Mucosa of descending colon (tissue), 3 donors: ENCODE measurements around the gene MYO5B. TPM values are rescaled to one million over a fixed set of nuclear protein-coding genes. Genes with fewer than 3 reads are reported as not detected.

Experiments used
- ATAC-seq: fragments of 200-7000 bp; cut with Tn5 transposase; one replicate; pipeline ENCODE4 v1.9.1; 2020; ENCODE audit warnings: mild to moderate bottlenecking, moderate library complexity
- DNase-seq, 3 donors: peaks; one replicate each; pipeline ENCODE4 v3.0.0-alpha.2; 2020
- H3K36me3 ChIP-seq: fragments of 200-600 bp; one replicate; pipeline ENCODE4 v1.8.0; 2021; ENCODE audit warnings: low read depth, mild to moderate bottlenecking
- H3K4me1 ChIP-seq: fragments of 200-600 bp; one replicate; pipeline ENCODE4 v1.8.0; 2021; ENCODE audit warnings: low read depth, mild to moderate bottlenecking
- H3K4me3 ChIP-seq: fragments of 200-600 bp; one replicate; pipeline ENCODE4 v1.8.0; 2021; ENCODE audit warnings: mild to moderate bottlenecking
- H3K9me3 ChIP-seq: fragments of 200-600 bp; one replicate; pipeline ENCODE4 v1.8.0; 2021; ENCODE audit warnings: mild to moderate bottlenecking
- CTCF ChIP-seq: fragments of 200-600 bp; IDR thresholded peaks from one replicate; pipeline ENCODE4 v1.8.0; 2022; ENCODE audit warnings: antibody characterized with exemption, mild to moderate bottlenecking
- intact Hi-C, 2 donors: fragments of 100-400 bp; cut with DNase I in 1 of 2; cut with micrococcal nuclease in 1 of 2; formaldehyde crosslinking; loops; one replicate each; pipeline versions ENCODE4 v1.11.0 to v1.11.1; 2022; cut with DNase I, micrococcal nuclease
- total RNA-seq, 3 donors: library from RNA; stranded (reverse); fragmentation: NEBNext Ultra II Directional in 2 of 3; extraction: Animal tissue kit (Norgen Biotek cat#: 25700) in 2 of 3; gene quantifications; one replicate each; pipeline versions ENCODE4 v1.2.1 to v1.2.4, GENCODE V29; 2021 to 2023
- donor health status: DM: no; HTN: no; CAD: no; lungs with moderate emphysema.
- donor health status: DM: no; HTN: no; CAD: no.
- donor health status: DM: no; HTN: yes; CAD: no.

MYO5B gene
- total RNA-seq, 3 donors from 2014 or later, result 52.7 to 179 (median 120) TPM

DNA sequence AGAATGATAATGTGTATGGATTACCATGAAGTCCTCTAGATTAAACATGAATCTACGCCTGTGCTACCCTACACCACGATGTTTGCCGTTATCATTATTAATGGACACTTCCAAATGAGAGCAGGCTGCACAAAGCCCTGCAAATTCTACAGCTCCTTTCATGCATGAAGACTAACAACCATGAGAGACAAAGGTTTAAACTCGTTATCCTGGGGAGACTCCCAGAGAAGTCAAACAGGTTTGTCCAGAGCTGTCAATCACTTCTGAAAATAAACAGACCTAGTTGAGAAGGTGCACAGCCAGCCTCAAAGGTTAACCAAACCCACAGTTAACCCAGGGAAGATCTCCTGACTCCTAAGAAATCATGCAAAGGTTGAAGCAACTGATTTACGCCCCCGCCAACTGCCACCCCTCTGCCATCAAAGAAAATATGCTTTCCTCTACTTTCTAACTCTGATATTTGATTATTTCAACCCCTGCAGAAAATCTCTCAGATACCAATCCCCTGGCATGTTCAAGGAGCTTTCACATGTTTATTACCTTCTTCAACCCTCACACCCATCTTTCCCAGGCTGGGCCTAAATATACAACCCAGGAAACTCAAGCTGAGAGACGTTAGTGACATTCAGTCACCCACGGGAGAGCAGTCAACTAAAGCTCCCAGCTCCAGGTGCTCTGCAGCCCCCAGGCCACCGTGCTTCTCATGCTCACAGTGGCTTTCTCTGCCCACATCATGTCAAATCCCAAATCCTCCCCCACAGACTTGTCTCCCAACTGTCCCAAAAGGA lies 35.9 kb downstream of the MYO5B start:
- peaks cover 53% of the 10 kb centered on the region for H3K4me1 ChIP-seq
- no peak overlapping the region for H3K4me3 ChIP-seq
- TF ChIP-seq CTCF, result no peak
- no peaks in the 10 kb centered on the region for H3K36me3 ChIP-seq
- H3K9me3 ChIP-seq, result no peaks in the 10 kb centered on the region
- peak in 2 of 3 donors; percentile 40 to 75 for DNase-seq
- intact Hi-C loops, result no loop called here
- ATAC-seq, result peak; percentile 82

DNA sequence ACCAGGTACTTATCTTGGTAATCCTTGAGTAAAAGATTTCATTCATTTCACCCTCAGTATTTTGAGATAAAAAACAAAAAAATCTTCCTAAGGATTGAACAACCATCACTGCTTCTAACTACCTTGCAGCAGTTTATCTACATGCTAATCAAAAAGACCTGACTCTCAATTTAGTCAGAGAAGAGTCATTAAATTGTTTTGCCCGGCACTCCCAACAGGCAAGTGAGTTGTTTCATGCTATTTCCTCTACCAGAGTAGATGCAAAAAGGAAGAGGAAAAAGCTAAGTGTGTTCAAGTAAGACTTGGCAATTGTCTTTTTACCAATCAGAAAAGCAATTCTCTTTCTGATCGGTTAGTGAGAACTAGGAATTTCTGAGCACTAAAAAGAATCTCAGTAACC lies 39.5 kb downstream of the MYO5B start:
- no peaks in the 10 kb centered on the region for H3K9me3 ChIP-seq
- DNase-seq, result no peak
- peaks cover 38% of the 10 kb centered on the region for H3K4me1 ChIP-seq
- H3K4me3 ChIP-seq, result no peak overlapping the region
- TF ChIP-seq CTCF, result no peak
- peak; percentile 43 for ATAC-seq
- intact Hi-C loops, result no loop called here
- no peaks in the 10 kb centered on the region for H3K36me3 ChIP-seq

DNA sequence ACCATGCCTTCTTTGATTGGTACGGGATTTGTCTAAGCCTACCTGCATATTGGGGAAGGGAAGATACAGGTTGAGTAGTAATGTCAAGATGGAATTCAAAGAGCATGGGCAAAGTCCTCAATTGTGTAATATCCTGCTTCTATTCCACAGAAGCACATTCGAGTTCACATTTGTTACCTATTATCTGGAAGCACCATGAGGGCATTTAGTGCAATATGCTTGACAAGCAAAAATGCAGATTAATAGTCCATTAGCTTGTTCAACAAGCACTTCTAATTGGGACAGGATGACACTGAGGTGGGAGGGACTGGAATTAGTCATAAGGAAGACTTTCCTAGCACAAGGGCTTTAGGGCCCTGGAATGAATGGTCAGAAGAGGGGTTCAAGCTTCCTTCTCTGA lies 40.5 kb downstream of the MYO5B start:
- DNase-seq (no peak), ATAC-seq (peak; percentile 34)
- H3K4me1 ChIP-seq, result peaks cover 28% of the 10 kb centered on the region
- no peak for TF ChIP-seq CTCF
- no peak overlapping the region for H3K4me3 ChIP-seq
- no peaks in the 10 kb centered on the region for H3K36me3 ChIP-seq
- H3K9me3 ChIP-seq, result no peaks in the 10 kb centered on the region
- intact Hi-C loops, result no loop called here

GRCh38 chr18:50152900-50153299 lies 42.0 kb downstream of the MYO5B start:
- no peak for ATAC-seq
- intact Hi-C loops, result no loop called here
- TF ChIP-seq CTCF, result no peak
- no peaks in the 10 kb centered on the region for H3K9me3 ChIP-seq
- H3K36me3 ChIP-seq, result no peaks in the 10 kb centered on the region
- H3K4me1 ChIP-seq, result peaks cover 15% of the 10 kb centered on the region
- no peak for DNase-seq
- H3K4me3 ChIP-seq, result no peak overlapping the region

- Histone ChIP-seq H3K4me3 (no peak overlapping the region), H3K9me3 (no peaks in the 10 kb centered on the region), H3K36me3 (no peaks in the 10 kb centered on the region), H3K4me1 (peaks cover 15% of the 10 kb centered on the region)
- intact Hi-C loops, result no loop called here
- ATAC-seq (no peak), DNase-seq (no peak)
- no peak for TF ChIP-seq CTCF
Observed at GRCh38 chr18:50151926-50152325, 43.0 kb downstream of the MYO5B start.
